SH-SY5Y (cell line): ENCODE results near the gene MCM10.

Experiments used
- GATA2 ChIP-seq: IDR thresholded peaks from 2 replicates; pipeline ENCODE4 v1.6.1; 2011; ENCODE audit warnings: mild to moderate bottlenecking, low read depth, low read length
- GATA3 ChIP-seq: IDR thresholded peaks from 2 replicates; pipeline ENCODE4 v1.6.1; 2011; ENCODE audit warnings: low read depth, mild to moderate bottlenecking, low read length, moderate library complexity

GRCh38 chr10:13120786-13121499 lies 40.4 kb upstream of the MCM10 start:
- no peak for TF ChIP-seq GATA2
- TF ChIP-seq GATA3 = no peak
